Islet precursor cell (in vitro differentiated cells): ENCODE measurements around the gene FCSK.
"Not testable (repeated sequence)": the region's sequence is repeated elsewhere in the genome, so short reads cannot be mapped to it uniquely, and the experiment has no call there.

Experiments used
- DNase-seq: peaks from one replicate; pipeline ENCODE4 v3.0.0-alpha.2; 2018

FCSK gene

DNA sequence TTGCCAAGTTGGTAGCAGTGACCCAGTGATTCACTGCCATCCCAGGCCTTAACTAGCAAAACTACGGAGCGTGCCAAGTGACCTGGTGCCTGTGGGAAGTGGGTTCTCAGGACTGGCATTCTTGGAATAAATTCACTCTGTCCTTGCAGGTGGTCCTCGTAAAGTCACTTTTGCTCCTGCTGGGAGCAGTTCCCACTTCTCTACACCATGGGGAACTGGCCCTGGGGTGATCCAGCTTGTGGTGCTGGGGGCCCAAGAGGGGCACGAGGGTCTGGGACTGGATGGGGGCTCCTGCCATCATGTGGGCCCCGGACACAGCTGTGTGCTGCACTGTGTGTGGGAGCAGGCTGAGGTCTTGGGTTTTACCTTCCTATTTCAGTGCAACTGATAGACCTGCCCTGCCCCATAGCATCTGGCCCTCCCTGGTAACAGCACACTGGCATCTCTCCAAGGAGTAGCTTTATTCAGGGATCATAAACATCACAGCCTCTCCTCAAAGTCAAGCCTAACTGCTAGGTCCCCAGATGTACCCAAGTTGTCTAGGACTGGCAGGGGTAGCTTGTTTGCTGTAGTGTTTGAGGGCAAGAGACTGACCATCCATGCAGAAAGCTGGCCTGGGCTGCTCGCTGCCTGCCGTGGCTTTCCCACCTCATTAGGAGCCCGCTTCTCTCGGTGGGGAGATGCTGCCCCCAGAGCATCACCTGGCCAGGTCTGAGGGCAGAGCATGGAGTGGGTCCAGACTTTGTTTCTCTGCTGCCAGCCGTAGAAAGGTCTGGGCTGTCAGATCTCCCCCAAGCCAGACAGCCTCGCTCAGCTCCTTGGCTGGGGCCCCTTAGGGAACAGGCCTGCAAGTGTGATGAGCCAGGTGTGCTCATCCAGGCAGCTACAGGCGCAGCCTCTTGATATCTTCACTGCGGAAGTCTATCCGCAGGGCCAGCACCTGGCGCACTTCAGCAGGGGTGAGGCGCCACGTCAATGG, 26.0 kb downstream of the FCSK start:
- no peak for DNase-seq

DNA sequence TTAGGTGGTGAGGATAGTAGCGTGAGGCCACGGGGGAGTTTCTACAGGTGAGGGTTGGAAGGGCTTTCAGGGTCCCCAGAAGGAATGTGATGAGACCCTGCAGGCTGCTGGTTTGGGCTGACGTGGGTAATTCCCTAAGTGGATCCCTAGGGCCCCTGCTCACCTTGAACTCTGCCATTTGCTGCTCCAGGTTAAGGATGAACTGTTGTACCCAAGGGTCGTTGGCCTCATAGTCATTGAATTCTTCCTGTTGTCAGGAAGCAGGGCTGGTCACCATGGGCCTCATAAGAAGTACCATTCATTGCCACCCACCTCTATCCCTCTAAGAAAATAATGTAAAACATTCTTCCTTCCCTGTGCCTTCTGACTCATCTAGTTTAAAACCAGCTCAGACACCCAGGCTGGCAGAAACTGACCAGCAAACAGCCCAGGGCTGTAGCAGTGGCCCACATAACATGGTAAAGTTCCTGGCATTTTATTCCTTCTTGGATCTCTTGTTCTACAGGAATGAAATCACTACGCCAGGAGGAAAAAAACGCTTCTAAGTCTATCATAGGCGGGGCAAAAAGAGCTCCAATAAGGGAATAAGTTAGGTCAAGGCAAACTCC, 27.6 kb downstream of the FCSK start:
- no peak for DNase-seq

GRCh38 chr16:70482624-70483023, 28.2 kb downstream of the FCSK start:
- no peak for DNase-seq

GRCh38 chr16:70483426-70483825, 29.0 kb downstream of the FCSK start:
- DNase-seq: no peak

DNA sequence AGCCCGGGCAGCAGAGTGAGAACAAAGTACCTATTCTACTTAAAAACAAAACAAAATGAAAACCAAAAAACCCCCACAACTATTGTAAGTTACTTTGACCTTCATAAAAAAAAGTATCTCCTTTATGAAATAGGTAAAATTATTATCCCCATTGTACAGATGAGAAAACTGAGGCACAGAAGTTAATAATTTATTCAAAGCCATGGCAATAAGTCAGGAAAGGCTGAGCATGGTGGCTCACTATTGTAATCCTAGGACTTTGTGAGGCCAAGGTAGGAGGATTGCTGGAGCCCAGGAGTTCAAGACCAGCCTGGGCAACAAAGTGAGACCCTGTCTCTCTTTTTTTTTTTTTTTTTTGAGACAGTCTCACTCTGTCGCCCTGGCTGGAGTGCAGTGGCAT, 30.5 kb downstream of the FCSK start:
- DNase-seq: no peak

DNA sequence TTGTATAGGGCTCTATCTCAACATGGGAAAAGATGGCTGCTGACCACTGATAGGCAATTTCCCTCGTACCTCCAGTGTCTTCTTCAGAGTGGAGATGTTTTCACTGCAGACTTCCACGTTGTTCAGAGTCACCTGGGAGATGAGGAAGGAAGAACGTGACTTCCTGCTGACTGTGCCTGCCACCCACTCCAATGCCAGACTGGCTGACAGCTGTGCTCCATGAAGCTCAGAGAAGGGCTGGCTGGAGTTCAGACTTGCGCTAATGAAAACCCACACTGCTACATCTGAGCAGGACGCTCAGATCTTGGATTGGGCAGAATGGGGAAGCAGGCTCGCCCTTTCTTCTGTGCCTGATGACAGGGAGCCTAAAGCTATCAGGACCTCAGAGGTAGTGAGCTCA, 35.9 kb downstream of the FCSK start:
- DNase-seq: no peak

GRCh38 chr16:70493802-70494201, 39.4 kb downstream of the FCSK start:
- DNase-seq: no peak

DNA sequence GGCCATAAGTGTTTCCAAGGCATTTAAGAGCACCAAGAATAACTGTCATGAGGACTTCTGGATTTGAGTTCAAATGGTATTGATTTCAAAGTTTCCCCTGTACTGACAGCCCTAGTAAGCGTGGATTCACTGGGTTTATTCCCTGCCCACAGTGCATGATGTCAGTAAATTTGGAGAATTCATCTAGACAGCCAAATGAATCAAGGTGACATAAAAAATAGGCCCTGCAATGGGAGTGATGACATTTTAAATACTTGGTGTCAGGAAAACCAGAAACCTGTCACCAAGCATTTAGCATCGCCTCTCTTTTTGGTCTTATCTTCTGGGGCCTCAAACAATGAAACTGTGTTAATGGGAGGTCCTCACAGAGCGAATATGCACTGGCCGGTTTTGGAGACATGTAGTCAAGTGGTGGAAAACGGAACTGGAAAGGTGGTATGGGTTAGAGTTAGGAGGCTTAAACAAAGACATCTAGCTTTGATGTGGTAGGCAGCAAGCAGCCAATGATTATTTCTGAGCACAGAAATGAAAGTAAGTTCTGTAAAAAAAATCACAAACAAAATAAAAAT, 39.9 kb downstream of the FCSK start:
- DNase-seq: no peak

- no peak for DNase-seq
These were observed 40.4 kb downstream of the FCSK start for GRCh38 chr16:70494777-70495176.

- no peak for DNase-seq
These were observed 41.2 kb downstream of the FCSK start for GRCh38 chr16:70495425-70496182.

- DNase-seq: no peak
These were observed 42.1 kb downstream of the FCSK start for GRCh38 chr16:70496513-70496912.

GRCh38 chr16:70508752-70509151, 54.4 kb downstream of the FCSK start:
- no peak for DNase-seq

DNA sequence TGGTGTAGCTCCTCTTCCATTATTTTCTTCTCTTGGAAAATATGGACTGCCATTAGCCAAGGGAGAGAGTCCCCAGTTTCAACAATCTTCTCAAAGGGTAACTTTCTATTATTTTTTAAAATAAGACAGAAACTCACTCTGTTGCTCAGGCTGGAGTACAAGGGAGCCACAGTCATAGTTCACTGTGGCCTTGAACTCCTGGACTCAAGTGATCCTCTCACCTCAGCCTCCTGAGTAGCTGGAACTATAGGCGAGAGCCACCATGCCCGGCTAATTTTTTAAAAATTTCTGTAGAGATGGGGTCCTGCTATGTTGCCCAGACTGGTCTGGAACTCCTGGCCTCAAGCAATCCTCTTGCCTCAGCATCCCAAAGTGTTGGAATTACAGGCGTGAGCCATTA, 55.8 kb downstream of the FCSK start:
- DNase-seq: no peak

DNA sequence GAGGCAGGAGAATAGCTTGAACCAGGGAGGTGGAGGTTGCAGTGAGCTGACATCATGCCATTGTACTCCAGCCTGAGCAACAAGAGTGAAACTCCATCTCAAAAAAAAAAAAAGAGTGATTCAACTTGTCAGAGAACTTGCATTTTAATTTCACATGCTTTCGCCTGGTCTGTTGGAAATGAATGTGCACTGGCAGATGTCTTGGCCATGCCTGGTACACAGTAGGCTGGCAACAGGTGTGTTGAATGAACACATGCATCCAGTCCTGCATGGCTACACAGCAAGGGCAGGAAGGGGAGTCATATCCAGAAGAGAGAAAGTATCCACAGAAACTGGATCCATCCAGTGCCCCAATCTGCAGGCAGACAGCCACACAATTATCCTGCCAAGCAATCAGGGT, 57.4 kb downstream of the FCSK start:
- DNase-seq: no peak

- no peak for DNase-seq
These were observed 58.1 kb downstream of the FCSK start for GRCh38 chr16:70512456-70512855.

GRCh38 chr16:70520612-70521297, 66.4 kb downstream of the FCSK start:
- DNase-seq: no peak

- DNase-seq: no peak
These were observed 68.1 kb downstream of the FCSK start for GRCh38 chr16:70522216-70523075.

DNA sequence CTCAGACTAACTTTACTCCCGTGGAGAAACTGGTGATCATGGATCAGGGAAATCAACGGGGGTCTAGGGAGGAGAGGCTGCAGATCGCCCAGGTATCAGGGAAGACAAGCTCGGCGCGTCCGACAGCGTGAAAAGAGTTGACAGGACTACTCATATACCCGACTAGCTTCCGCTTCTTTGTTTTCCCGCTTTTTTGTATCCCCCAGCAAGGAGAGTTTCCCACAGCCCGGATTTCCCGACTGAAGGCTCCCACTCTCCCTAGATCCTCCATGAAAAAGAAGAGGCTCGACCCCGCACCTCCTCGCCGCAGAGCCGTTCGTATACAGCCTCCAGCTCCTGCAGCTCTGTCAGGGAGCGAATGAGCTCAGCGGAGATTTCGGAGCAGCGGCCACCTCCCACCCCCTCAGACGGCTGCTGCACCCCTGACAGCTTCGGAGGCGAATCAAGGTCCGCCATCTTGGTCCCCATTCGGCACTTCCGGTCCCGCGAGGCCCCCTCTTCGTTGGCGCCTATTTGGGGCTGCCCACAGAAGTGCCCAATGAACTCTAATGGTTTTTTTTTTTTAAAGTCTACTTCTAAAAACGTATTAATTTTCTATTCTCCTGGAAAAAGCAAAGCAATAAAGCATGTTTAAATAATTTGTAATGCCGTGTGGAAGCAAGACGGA, 68.8 kb downstream of the FCSK start, which contains the start of gene COG4:
COG4 (minus strand) TSS at position 479 of the 667 bp plus-strand sequence; CDS start at position 468, 11 bp downstream.
- DNase-seq: peak; percentile 87

DNA sequence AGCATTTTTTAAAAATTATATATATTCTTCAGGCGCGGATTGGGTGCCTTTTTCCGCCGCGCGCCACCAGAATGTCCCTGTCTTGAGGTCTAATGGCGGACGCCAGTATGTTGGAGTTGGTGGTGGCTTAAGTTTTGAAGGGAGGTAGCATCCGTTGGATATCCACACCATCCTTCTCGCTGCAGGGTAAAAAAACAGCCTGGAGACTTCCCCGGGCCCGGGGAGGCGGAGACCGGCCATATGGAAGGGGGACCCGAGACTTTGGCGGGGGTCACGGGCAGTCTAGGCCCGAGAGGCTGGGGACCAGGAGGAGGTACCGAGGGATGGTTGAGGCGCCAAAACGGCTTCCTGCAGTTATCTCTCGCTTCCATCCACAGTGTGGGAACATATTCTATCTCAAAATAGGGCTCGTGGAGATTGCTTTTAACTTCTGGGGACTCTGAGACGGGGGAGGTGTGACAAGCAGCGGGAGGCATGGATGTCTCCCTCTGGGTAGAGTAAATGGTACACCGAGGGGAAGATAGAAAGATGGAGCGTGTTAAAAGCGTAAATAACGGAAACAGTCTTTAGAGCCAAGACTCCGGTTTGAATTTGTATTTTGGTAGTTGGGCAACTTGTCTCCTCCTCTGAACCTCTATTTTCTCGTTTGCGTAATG, 69.5 kb downstream of the FCSK start, which contains the start of gene SF3B3:
SF3B3 (plus strand) TSS at position 74 of the 656 bp plus-strand sequence. CDS start 2,841 bp downstream, outside the sequence.
- DNase-seq: peak; percentile 73

DNA sequence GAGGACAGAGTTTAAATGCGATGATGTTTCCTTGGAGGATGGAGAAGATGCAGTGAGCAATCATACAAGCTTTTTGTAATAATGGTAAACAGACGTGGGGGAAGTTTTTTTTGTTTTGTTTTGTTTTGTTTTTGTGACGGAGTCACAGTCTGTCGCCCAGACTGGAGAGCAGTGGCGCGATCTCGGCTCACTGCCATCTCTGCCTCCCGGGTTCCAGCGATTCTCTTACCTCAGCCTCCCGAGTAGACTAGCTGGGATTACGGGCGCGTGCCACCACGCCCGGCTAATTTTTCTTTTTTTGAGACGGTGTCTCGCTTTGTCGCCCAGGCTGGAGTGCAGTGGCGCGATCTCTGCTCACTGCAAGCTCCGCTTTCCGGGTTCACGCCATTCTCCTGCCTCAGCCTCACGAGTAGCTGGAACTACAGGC, 70.0 kb downstream of the FCSK start:
- DNase-seq: not testable (repeated sequence)
